K562 (cell line): ENCODE measurements around the gene ADAMTS2. TPM values are rescaled to one million over a fixed set of nuclear protein-coding genes. Genes with fewer than 3 reads are reported as not detected.

Source experiments
- CREM ChIP-seq: IDR thresholded peaks from 2 replicates; pipeline ENCODE4 v1.6.1; 2014; ENCODE audit warnings: antibody characterized with exemption, low read depth
- E4F1 ChIP-seq: fragments of 250-450 bp; sonication (Bioruptor Pico); IDR thresholded peaks from 2 replicates; pipeline ENCODE4 v1.5.0; 2021; ENCODE audit warnings: mild to moderate bottlenecking, borderline replicate concordance
- MBD1 ChIP-seq: fragments of 250-450 bp; sonication (Bioruptor Pico); IDR thresholded peaks from 2 replicates; pipeline ENCODE4 v1.8.0; 2022; ENCODE audit warnings: inconsistent platforms
- MECOM ChIP-seq: fragments of 250-450 bp; sonication (Bioruptor Pico); IDR thresholded peaks from 2 replicates; pipeline ENCODE4 v1.8.0; 2022; ENCODE audit warnings: inconsistent platforms
- RB1 ChIP-seq: fragments of 450-650 bp; IDR thresholded peaks from 2 replicates; pipeline ENCODE4 v1.6.1; 2017; ENCODE audit warnings: low read depth, mild to moderate bottlenecking
- SMARCC2 ChIP-seq: fragments of 450-650 bp; IDR thresholded peaks from 2 replicates; pipeline ENCODE4 v1.6.1; 2017; ENCODE audit warnings: antibody characterized with exemption, moderate library complexity, mild to moderate bottlenecking, low read depth
- TAF15 ChIP-seq: fragments of 200-400 bp; formaldehyde crosslinking; IDR thresholded peaks from 2 replicates; pipeline ENCODE4 v1.6.1; 2017; ENCODE audit warnings: mild to moderate bottlenecking, low read depth, low read length, moderate library complexity
- ZMIZ1 ChIP-seq, 2 experiments: fragments of 150-350 bp in 1 of 2; IDR thresholded peaks; 2 replicates each; pipeline ENCODE4 v1.6.1; 2012 to 2016; ENCODE audit warnings: low read depth in 2 of 2, low read length in 2 of 2, mild to moderate bottlenecking in 1 of 2, moderate library complexity in 1 of 2
- ZNF431 ChIP-seq: sonication (generic); formaldehyde crosslinking; IDR thresholded peaks from 2 replicates; pipeline ENCODE4 v1.8.0; 2022; ENCODE audit warnings: mild to moderate bottlenecking, missing genetic modification reagents
- polyA plus RNA-seq, 8 experiments: library from polyadenylated mRNA; depleted of rRNA in 4 of 8; stranded (reverse) in 5 of 8; unstranded in 3 of 8; fragments of >200 nt; fragmentation: Nextera tagmentation in 2 of 8; fragmentation: Illumina TruSeq in 1 of 8; extraction: Ambion mirVana in 2 of 8; extraction: Trizol in 1 of 8; gene quantifications; 2 replicates each; pipeline versions ENCODE4 v1.2.1 to v1.2.3, GENCODE V29; 2011 to 2014; ENCODE audit warnings: inconsistent platforms in 1 of 8, missing spikeins in 1 of 8
- total RNA-seq, 7 experiments: library from RNA; depleted of rRNA in 6 of 7; stranded (reverse); fragments of >200 nt in 6 of 7; fragmentation: Illumina TruSeq in 2 of 7; extraction: Trizol in 2 of 7; gene quantifications; 2 replicates each; pipeline versions ENCODE4 v1.2.1 to v1.2.3, GENCODE V29; 2011 to 2021; ENCODE audit warnings: low replicate concordance in 1 of 7

The ADAMTS2 gene
- total and polyA plus RNA-seq, 9 of the 15 experiments (the other 6 are each of a cell fraction or from before 2014, with no cell fraction given), result not detected

GRCh38 chr5:179339081-179339480 lies 6.2 kb downstream of the ADAMTS2 start (continued):
- TF ChIP-seq MBD1 (CRISPR knock-in tag) (no peak), TAF15 (no peak), ZNF431 (no peak), MECOM (CRISPR knock-in tag) (no peak), SMARCC2 (no peak), ZMIZ1 (IDR thresholded peaks at IDR 0.05; ENCODE audit: low read depth in 2 of 2, low read length in 2 of 2) (no peak), E4F1 (CRISPR knock-in tag) (no peak), RB1 (no peak), CREM (no peak)
